Mesenteric fat pad (tissue), 1 donor: Measurements from ENCODE around the gene BOK. TPM values are rescaled to one million over a fixed set of nuclear protein-coding genes. Genes with fewer than 3 reads are reported as not detected.

Experiments
- DNase-seq: peaks from one replicate; pipeline ENCODE4 v3.0.0-alpha.2; 2020; ENCODE audit warnings: low spot score
- total RNA-seq: library from RNA; stranded (reverse); fragmentation: NEBNext Ultra II Directional; extraction: Animal tissue kit (Norgen Biotek cat#: 25700); gene quantifications from one replicate; pipeline ENCODE4 v1.2.1, GENCODE V29; 2021
- donor health status: DM: yes; HTN: yes; CAD: no.

BOK gene
- total RNA-seq, 1 donor from 2014 or later = 115 TPM

GRCh38 chr2:241538838-241539615 lies 19.5 kb upstream of the BOK start:
- DNase-seq = no peak

DNA sequence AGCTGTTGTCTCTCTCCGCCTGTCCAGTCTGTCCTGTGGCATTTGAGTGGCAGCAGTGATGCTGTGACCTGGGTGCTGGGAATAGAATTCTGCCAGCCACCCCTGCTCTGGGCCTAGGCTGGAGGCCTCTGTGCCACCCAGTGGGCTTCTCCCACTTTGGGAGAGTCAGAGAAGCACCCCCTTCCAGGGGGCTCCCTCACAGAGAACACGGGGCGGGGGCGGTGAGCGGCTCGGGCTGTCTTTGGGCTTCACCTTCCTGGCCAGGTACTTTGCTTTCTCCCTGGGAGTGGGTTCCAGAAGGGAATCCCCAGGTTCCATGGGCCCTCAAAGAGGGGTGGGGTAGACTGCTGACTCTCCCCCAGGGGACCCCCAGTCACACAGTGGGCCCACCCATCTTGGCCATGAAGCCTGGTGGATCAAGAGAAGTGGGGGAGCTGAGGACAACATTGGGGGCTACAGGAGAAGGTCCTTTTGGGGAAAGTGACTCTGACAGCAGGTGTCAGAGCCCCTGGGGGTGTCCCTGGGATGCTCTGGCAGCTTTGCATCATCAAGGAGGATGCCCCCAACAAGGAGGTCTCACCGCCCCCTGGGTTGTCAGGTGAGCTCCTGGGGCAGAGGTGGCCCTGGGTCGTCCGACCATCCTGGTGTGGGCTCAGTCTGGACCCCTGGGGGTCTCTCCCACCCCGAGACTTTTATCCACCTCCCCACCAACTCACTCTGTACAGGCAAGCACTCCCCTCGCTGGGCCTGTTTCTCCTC lies 18.8 kb upstream of the BOK start:
- no peak for DNase-seq

DNA sequence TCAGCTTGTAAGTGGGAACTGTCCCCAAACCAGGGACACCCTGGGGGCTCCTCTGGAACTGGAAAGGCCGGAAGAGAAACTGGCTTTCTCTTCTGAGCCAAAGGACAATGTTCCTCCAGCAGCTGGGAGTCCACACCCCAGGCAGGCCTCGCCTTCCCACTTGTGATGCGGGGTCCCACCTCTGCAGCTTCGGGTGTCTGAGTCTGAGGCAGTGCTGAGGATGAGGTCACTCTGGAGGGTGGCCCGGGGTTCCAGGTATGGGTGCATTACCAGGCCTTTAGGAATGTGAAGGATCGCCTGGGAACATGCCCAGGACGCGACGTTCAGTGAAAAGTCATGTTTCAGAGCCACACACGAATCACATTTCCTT lies 18.2 kb upstream of the BOK start:
- no peak for DNase-seq

GRCh38 chr2:241540771-241541561 lies 17.6 kb upstream of the BOK start:
- DNase-seq = no peak

DNA sequence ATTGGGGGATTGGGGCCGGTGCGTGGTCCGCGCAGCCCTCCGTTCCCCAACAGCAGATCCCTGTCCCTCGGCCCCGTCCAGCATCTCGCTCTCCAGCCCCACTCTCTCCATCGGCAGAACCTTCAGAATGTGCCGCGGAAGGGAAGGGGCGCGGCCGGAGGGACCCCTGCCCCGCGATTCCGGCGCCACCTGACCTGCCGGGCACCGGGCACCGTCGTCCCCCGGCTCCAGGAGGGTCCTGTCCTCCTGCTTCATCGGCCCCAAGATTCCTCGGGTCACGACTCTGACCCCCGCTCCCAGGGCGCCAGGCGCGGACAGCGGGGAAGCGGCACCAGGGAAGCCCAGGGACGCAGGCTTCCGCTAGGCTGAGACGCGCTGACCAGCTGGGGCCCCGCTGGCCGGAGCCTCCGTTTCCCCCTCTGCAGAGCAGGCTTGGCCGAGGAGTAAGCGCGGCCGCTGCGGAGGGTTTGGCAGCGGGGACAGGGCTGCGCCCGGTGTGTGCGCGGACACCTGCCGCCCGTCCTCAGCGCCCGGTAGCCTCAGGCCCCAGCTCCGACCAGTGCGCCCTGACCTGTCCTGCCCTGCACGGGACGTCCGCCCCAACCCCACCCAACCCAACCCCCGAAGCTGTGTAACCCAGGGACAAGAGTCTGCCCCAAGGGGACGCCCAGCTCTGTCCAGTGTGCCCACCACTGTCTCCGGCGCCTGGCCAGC lies 16.8 kb upstream of the BOK start:
- no peak for DNase-seq

DNA sequence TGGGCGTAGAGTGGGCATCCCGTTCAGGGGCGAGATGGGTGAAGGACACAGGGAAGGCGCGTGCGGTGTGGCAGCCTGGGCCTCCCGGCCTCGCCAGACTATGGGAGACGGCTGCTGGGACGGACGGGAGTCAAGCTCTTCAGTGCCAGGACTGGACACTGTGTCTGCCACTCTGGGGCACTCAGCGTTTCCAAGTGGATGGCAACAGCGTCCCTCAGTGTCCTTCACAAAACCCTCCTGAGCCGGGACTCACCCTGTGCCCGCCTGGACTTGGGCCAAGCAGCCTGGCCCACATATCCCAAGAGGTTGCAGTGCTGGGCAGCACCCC lies 16.3 kb upstream of the BOK start:
- no peak for DNase-seq

DNA sequence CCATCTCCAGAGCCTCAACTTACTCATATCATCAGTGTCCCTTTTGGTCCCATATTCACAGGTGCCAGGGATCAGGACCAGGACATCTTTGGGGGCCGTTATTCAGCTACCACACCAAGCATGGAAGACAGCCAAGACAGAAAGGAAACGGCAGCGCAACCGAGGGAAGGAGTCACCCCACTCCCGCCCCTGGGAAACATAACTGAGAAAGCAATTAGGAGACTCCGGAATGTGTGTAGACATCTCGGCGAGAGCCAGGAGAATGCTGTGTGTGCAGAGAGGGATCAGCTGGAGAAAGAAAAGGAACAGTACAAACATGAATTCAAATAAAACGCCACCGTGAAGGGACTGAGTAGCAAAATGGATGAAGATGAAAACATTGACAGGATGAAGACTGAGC lies 13.4 kb upstream of the BOK start:
- DNase-seq = no peak

DNA sequence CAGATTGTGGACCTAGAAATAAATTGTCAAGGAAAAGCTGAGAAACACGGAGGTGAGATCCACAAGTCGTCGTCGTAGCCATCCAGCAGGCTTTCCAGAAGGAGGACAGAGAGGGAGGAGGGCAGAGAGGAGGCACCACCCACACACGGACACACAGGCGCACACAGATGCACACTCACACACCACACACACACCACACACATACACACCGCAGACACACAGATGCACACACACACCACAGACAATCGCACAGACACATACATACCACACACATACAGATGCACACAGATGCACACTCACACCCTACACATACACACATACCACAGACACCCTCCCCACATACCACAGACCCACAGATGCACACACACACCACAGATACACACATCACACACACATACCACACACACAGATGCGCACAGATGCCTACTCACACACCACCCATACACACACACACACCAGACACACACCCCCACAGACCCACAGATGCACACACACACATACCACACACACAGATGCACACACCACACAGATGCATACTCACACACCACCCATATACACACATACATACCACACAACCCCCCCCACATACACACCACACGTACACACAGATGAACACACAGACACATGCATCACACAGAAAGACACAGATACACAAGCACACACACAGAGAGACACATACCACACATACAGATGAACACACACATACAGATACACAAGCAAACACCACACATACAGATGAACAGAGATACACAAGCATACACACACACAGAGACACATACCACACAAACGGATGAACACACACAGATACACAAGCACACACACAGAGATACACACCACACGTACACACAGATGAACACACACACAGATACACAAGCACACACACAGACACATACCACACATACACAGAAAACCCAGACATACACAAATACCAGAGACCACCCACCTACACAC lies 12.7 kb upstream of the BOK start:
- DNase-seq = no peak

- no peak for DNase-seq
Measured at GRCh38 chr2:241546771-241547498, 11.6 kb upstream of the BOK start.

DNA sequence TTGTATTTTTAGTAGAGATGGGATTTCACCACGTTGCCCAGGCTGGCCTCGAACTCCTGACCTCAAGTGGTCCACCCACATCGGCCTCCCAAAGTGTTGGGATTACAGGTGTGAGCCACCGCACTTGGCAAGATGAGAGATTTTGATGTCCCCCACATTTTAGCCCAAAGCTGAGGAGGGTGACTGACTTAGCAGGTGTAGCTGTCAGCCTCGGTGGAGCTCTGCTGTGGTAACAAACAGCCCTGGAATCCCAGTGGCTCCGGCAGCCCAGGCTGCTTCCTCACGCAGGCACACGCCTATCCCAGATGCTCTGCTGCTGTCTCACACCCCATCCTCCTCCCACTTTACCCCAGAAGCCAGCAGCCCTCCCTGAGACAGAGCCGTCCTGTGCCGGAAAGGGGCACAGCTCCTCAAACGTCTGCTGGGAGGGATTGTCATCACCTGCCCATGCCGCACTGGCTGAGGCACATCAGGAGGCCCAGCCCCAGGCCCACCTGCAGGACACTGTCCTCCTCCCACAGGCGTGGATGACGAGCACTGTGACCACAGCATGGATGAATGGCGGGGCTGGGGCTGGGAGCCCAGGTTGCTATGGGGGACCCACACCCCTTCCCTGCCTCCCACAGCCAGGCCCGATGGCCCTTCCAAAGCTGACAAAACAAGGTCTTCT lies 10.6 kb upstream of the BOK start:
- DNase-seq = no peak

DNA sequence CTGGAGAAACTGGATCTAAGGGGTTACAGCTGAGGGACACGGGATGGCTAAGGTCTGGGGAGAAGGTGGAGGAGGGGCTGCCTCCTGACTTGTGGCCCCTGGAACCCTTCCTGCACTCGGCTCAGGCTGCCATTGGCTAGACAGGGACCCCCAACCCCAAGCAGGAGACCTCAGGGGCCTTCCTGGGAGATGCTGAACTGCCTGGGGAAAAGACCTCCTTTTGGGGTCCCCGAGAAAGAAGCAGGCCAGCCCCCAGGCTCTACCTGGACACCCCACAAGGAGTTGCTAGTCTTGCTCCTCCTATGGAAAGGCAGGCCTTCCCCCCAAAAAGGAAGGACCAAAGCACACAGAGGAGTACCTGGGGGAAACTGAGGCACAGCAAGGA lies 10.1 kb upstream of the BOK start:
- DNase-seq = no peak

- DNase-seq = no peak
Measured at GRCh38 chr2:241550616-241551580, 7.6 kb upstream of the BOK start.

DNA sequence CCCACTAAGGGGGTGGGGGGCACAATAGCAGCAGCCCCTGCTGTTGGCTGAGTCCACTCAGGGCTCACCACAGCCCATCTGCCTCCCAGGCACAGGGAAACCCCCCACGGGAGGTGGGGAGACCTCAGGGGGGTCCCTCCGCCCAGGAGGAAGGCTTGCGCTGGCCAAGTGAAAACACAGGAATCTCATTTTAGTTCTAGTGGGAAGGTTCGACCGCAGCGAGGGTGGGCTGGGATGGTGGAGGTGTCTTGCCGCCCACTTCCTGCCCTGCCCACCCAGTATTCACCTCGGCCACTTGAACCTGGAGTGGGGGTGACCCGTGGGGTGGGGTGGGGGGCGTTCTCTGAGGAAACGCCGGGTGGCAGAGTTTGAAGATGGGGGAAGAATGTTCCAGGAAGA lies 6.9 kb upstream of the BOK start:
- DNase-seq = no peak

DNA sequence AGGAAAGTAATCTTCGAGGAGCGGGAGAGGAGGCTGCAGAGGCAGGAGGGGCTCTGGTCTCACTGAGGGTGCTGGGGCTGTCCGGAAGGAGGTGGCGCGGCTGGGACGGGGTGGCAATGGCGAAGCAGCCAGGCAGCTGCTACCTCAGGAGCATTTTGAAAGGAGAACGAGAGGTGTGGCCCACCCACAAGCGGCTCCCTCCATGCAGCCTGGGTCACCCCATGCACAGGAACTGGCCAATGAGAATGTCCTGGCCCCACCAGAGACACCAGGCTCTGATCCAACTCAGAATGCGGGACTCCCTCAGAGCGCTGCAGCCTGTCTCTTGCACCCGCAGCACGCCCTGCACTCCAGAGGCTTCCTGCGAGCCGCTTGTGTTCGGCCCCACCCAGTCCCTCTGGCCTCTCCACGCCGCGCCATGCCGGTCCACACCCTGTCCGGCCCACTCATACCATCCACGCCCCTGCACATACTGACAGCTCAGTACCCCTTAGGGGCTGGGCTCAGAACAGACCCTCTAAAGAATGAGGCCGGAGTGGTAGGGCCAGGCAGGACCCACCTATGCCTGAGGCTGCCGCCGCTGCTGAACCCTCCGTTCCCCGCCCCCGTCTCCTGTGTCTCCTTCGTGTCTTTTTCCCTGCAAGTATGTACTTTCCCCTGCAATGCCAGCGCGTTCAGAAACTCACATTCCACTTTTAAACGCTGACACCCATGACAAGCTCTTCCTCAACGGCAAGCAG lies 6.4 kb upstream of the BOK start:
- no peak for DNase-seq

DNA sequence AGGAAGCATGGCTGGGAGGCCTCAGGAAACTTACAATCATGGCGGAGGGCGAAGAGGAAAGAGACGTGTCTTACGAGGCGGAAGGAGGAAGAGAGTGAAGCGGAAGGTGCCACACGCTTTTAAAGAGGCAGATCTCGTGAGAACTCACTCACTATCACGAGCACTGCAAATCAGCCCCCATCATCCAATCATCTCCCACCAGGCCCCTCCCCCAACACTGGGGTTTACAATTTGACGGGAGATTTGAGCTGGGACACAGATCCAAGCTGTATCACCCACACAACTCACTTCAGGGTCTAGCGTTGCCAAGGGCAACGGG lies 5.1 kb upstream of the BOK start:
- no peak for DNase-seq

GRCh38 chr2:241553981-241554380 lies 4.6 kb upstream of the BOK start:
- DNase-seq = no peak

DNA sequence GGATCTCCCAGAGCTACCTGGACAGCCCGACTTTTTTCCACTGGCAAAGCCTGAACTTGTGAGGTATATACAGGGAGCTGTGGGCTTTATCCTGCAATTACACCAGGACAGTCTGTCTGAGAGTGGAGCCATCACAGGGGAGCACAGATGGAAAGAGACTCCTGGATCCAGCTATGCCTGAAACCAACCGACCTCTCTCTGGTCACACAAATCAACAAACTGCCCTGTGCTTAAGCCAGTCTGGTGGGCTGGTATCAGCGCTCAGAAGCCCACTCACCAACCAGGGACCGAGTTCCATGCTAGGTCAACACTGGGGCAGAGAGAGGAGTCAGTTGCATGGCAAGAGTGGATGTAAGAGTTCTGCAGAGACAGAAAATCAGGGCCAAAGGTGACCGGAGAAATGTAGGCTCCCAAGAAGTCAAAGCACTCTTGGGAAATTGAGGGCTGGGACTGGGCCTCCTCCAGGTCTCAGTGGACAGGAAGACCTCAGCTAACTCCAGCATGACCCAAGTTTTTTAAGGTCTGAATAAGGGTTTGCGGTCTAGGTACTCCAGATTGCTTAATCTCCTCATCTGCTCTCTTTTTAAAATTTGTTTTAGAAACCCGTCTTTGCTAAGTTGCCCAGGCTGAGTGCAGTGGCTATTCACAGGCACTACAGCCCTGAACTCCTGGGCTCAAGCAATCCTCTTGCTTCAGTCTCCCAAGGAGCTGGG lies 3.8 kb upstream of the BOK start:
- no peak for DNase-seq
